CD4-positive, alpha-beta T cell treated with Interleukin-15 for 4 hours (primary cell): ENCODE results near the gene OTC.

Source experiments
- DNase-seq: peaks from one replicate; pipeline ENCODE4 v3.0.0-alpha.2; 2020; ENCODE audit warnings: low spot score

OTC gene

GRCh38 chrX:38468563-38469157, 116.3 kb downstream of the OTC start:
- no peak for DNase-seq
